SK-N-SH (cell line): ENCODE measurements around the gene TINAG. TPM values are rescaled to one million over a fixed set of nuclear protein-coding genes. Genes with fewer than 3 reads are reported as not detected.

Experiments used
- CTCF ChIA-PET: fragments of 300-600, 350-600 bp; formaldehyde crosslinking; extraction: SDS; loops from one replicate; lab custom pipeline; 2021; lab: Yijun Ruan, JAX
- POLR2A ChIA-PET: fragments of 350-600 bp; sonication (Branson Sonifier 250); formaldehyde crosslinking; extraction: SDS; loops from one replicate; lab custom pipeline; 2020; ENCODE audit warnings: antibody characterized with exemption, inconsistent platforms; lab: Yijun Ruan, JAX
- DNase-seq: peaks from one replicate; pipeline ENCODE4 v3.0.0; 2012
- H2AFZ ChIP-seq: fragments of 200-600 bp; sonication (generic); 2 replicates; pipeline ENCODE4 v1.8.1; 2016; ENCODE audit warnings: antibody characterized with exemption, mild to moderate bottlenecking, low read depth
- H3F3A ChIP-seq: fragments of 200-600 bp; sonication (generic); replicated peaks from 2 replicates; pipeline ENCODE3; 2016; ENCODE audit warnings: antibody characterized with exemption, mild to moderate bottlenecking; ENCODE audit not compliant: insufficient read depth
- H3K27ac ChIP-seq, 2 experiments: fragments of 200-500 bp in 1 of 2; fragments of 200-600 bp in 1 of 2; sonication (Bioruptor generic) in 1 of 2; sonication (generic), shearing (Covaris generic) in 1 of 2; 2 replicates each; pipeline versions ENCODE4 v1.5.1 to v1.6.1; 2014 to 2016; ENCODE audit warnings: low read depth in 2 of 2, inconsistent platforms in 1 of 2, low read length in 1 of 2, mild to moderate bottlenecking in 1 of 2, mixed read lengths in 1 of 2
- H3K27me3 ChIP-seq: fragments of 200-600 bp; sonication (generic), shearing (Covaris generic); 2 replicates; pipeline ENCODE4 v1.6.1; 2016; ENCODE audit warnings: mixed run types; ENCODE audit not compliant: insufficient read depth
- H3K36me3 ChIP-seq, 2 experiments: fragments of 200-500 bp in 1 of 2; fragments of 200-600 bp in 1 of 2; sonication (Bioruptor generic) in 1 of 2; sonication (generic) in 1 of 2; replicated peaks in 1 of 2; 2 replicates each; pipeline versions ENCODE3 to v1.5.1; 2014 to 2016; ENCODE audit warnings: low read length in 1 of 2, mild to moderate bottlenecking in 1 of 2; ENCODE audit not compliant: insufficient read depth in 2 of 2, control insufficient read depth in 1 of 2
- H3K4me1 ChIP-seq, 2 experiments: fragments of 200-500 bp in 1 of 2; fragments of 200-600 bp in 1 of 2; sonication (Bioruptor generic) in 1 of 2; sonication (generic), shearing (Covaris generic) in 1 of 2; 2 replicates each; pipeline versions ENCODE4 v1.5.1 to v1.6.1; 2014 to 2016; ENCODE audit warnings: low read depth in 1 of 2, low read length in 1 of 2, mixed run types in 1 of 2; ENCODE audit not compliant: insufficient read depth in 2 of 2, control insufficient read depth in 1 of 2
- H3K4me2 ChIP-seq: fragments of 200-600 bp; sonication (generic), shearing (Covaris generic); 2 replicates; pipeline ENCODE4 v1.6.1; 2017; ENCODE audit warnings: mixed run types
- H3K4me3 ChIP-seq, 2 experiments: fragments of 200-500 bp in 1 of 2; fragments of 200-600 bp in 1 of 2; sonication (Bioruptor generic) in 1 of 2; sonication (generic), shearing (Covaris generic) in 1 of 2; 2 replicates each; pipeline versions ENCODE4 v1.5.1 to v1.8.1; 2014 to 2016; ENCODE audit warnings: low read depth in 2 of 2, inconsistent platforms in 1 of 2, low read length in 1 of 2, mild to moderate bottlenecking in 1 of 2, mixed read lengths in 1 of 2, moderate library complexity in 1 of 2
- H3K79me2 ChIP-seq: fragments of 200-600 bp; sonication (generic); 2 replicates; pipeline ENCODE4 v1.8.1; 2017; ENCODE audit warnings: mild to moderate bottlenecking; ENCODE audit not compliant: insufficient read depth
- H3K9ac ChIP-seq: fragments of 200-600 bp; sonication (generic); 2 replicates; pipeline ENCODE4 v1.6.1; 2017; ENCODE audit warnings: mixed run types
- H3K9me2 ChIP-seq: fragments of 200-600 bp; sonication (generic); 2 replicates; pipeline ENCODE4 v1.6.1; 2017; ENCODE audit warnings: mixed run types
- H3K9me3 ChIP-seq: fragments of 200-600 bp; sonication (generic); 2 replicates; pipeline ENCODE4 v1.6.1; 2017; ENCODE audit warnings: mixed run types, mild to moderate bottlenecking, moderate library complexity
- H4K20me1 ChIP-seq: fragments of 200-600 bp; sonication (generic); 2 replicates; pipeline ENCODE4 v1.6.1; 2017; ENCODE audit warnings: mild to moderate bottlenecking, mixed run types; ENCODE audit not compliant: insufficient read depth
- CHD2 ChIP-seq: fragments of 150-350 bp; IDR thresholded peaks from 2 replicates; pipeline ENCODE4 v1.6.1; 2018; ENCODE audit warnings: low read length; ENCODE audit not compliant: partially characterized antibody
- ELF1 ChIP-seq: IDR thresholded peaks from 2 replicates; pipeline ENCODE4 v1.4.0; 2012
- EP300 ChIP-seq, 2 experiments: IDR thresholded peaks; 2 replicates each; pipeline versions ENCODE4 v1.4.0 to v1.6.1; 2012; ENCODE audit warnings: borderline replicate concordance in 1 of 2, low read depth in 1 of 2, low read length in 1 of 2
- EZH2phosphoT487 ChIP-seq: fragments of 200-600 bp; sonication (generic); IDR thresholded peaks from 2 replicates; pipeline ENCODE4 v1.6.1; 2017; ENCODE audit warnings: low read depth, mixed run types, mild to moderate bottlenecking, antibody characterized with exemption, moderate library complexity, borderline replicate concordance
- GATA2 ChIP-seq: sonication (generic); formaldehyde crosslinking; IDR thresholded peaks from 2 replicates; pipeline ENCODE4 v1.5.0; 2020; ENCODE audit warnings: mild to moderate bottlenecking, missing genetic modification reagents
- JUND ChIP-seq: IDR thresholded peaks from 2 replicates; pipeline ENCODE4 v1.4.0; 2012
- MXI1 ChIP-seq: IDR thresholded peaks from 2 replicates; pipeline ENCODE4 v1.6.1; 2012; ENCODE audit warnings: mild to moderate bottlenecking, low read depth, low read length, improper control_type of control experiment
- RAD21 ChIP-seq: IDR thresholded peaks from 2 replicates; pipeline ENCODE4 v1.6.1; 2012; ENCODE audit warnings: mild to moderate bottlenecking, low read length
- RCOR1 ChIP-seq: fragments of 150-350 bp; IDR thresholded peaks from 2 replicates; pipeline ENCODE4 v1.6.1; 2017; ENCODE audit warnings: antibody characterized with exemption, low read length
- REST ChIP-seq: IDR thresholded peaks from 2 replicates; pipeline ENCODE4 v1.6.1; 2012; ENCODE audit warnings: mild to moderate bottlenecking, low read depth, low read length, moderate library complexity
- RXRA ChIP-seq: IDR thresholded peaks from 2 replicates; pipeline ENCODE4 v1.4.0; 2012; ENCODE audit warnings: low read depth, mild to moderate bottlenecking, borderline replicate concordance
- SIN3A ChIP-seq: IDR thresholded peaks from 2 replicates; pipeline ENCODE4 v1.6.1; 2012; ENCODE audit warnings: low read depth, mild to moderate bottlenecking, low read length, moderate library complexity, borderline replicate concordance
- TAF1 ChIP-seq: IDR thresholded peaks from 2 replicates; pipeline ENCODE4 v1.6.1; 2012; ENCODE audit warnings: low read depth, mild to moderate bottlenecking, low read length, moderate library complexity, borderline replicate concordance
- TCF12 ChIP-seq: IDR thresholded peaks from 2 replicates; pipeline ENCODE4 v1.4.0; 2012
- WGBS: methylation state at CpG from one replicate; pipeline ENCODE4 v1.1.6; 2017; ENCODE audit warnings: low lambda C conversion rate; 5-methylcytosine and 5-hydroxymethylcytosine counted together
- polyA plus RNA-seq, 3 experiments: library from polyadenylated mRNA; depleted of rRNA; stranded (reverse); fragments of >200 nt; gene quantifications; 2 replicates each; pipeline ENCODE4 v1.2.3, GENCODE V29; 2012
- TF ChIP-seq, protein P1 (sequence below): IDR thresholded peaks from 2 replicates; pipeline ENCODE4 v1.4.0; 2012; ENCODE audit warnings: low read depth, borderline replicate concordance
- TF ChIP-seq, protein P2 (sequence below): IDR thresholded peaks from 2 replicates; pipeline ENCODE4 v1.4.0; 2012; ENCODE audit warnings: low read depth, borderline replicate concordance

Gene TINAG
- polyA plus RNA-seq, 1 of the 3 experiments (the other 2 are of a cell fraction) = 0.13 TPM

- no peak overlapping the region for H2AFZ ChIP-seq
- POLR2A ChIA-PET = no interaction called here
- DNase-seq = no peak
- TF ChIP-seq MXI1 (no peak), EZH2phosphoT487 (no peak), RXRA (no peak), RAD21 (no peak), RCOR1 (no peak), ELF1 (no peak), GATA2 (no peak), JUND (no peak), TCF12 (no peak), CHD2 (no peak), TAF1 (no peak)
- TF ChIP-seq, protein P1, sequence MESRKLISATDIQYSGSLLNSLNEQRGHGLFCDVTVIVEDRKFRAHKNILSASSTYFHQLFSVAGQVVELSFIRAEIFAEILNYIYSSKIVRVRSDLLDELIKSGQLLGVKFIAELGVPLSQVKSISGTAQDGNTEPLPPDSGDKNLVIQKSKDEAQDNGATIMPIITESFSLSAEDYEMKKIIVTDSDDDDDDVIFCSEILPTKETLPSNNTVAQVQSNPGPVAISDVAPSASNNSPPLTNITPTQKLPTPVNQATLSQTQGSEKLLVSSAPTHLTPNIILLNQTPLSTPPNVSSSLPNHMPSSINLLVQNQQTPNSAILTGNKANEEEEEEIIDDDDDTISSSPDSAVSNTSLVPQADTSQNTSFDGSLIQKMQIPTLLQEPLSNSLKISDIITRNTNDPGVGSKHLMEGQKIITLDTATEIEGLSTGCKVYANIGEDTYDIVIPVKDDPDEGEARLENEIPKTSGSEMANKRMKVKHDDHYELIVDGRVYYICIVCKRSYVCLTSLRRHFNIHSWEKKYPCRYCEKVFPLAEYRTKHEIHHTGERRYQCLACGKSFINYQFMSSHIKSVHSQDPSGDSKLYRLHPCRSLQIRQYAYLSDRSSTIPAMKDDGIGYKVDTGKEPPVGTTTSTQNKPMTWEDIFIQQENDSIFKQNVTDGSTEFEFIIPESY = no peak
- TF ChIP-seq, protein P2, sequence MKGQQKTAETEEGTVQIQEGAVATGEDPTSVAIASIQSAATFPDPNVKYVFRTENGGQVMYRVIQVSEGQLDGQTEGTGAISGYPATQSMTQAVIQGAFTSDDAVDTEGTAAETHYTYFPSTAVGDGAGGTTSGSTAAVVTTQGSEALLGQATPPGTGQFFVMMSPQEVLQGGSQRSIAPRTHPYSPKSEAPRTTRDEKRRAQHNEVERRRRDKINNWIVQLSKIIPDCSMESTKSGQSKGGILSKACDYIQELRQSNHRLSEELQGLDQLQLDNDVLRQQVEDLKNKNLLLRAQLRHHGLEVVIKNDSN = no peak
- no peaks in the 10 kb centered on the region for H4K20me1 ChIP-seq
- no peak overlapping the region for H3K4me2 ChIP-seq
- 59% methylated on average over 6 of the region's 6 CpGs for WGBS
- peaks cover 1% of the 10 kb centered on the region for H3F3A ChIP-seq
- H3K9me2 ChIP-seq = no peaks in the 10 kb centered on the region
- 0 out of 2 replicates have a peak, but pooled peaks cover 3% of the 10 kb centered on the region for H3K79me2 ChIP-seq
- H3K4me3 ChIP-seq = no peak overlapping the region
- no peak overlapping the region for H3K27ac ChIP-seq
- peaks cover 0 to 4% of the 10 kb centered on the region in 2 experiments for H3K36me3 ChIP-seq
- no peaks in the 10 kb centered on the region for H3K27me3 ChIP-seq
- H3K9me3 ChIP-seq = peaks cover 6% of the 10 kb centered on the region
- H3K4me1 ChIP-seq = no peaks in the 10 kb centered on the region
- H3K9ac ChIP-seq = no peak overlapping the region
- CTCF ChIA-PET = interaction anchor here (2.0 kb wide), 1 partner anchor 29 kb away, joined by 12 read pairs; no protein-coding TSS in a partner anchor
Observed at GRCh38 chr6:54273214-54273820, 34.9 kb upstream of the TINAG start.

DNA sequence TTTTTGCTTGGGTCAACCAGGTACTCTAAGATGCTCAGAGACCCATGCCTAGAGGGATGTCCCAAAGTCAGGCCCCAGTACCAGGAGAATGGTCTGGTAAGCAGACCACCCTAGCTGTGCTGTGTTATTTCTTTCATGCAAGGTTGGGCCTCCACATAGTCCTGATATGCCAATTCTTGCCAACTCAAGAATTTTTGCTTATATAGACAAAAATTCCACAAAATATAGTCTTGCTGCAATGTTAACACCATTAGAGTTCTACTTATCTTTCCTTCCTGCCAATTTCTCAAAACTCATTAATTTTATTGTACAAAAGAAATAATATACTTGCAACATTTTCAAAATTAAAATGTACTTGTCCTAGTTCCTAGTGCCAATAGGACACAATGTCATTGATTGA is 33.9 kb upstream of the TINAG start:
- TF ChIP-seq, protein P2 = no peak
- TF ChIP-seq EP300 (IDR thresholded peaks at IDR 0.05; ENCODE audit: borderline replicate concordance in 1 of 2, low read depth in 1 of 2, low read length in 1 of 2) (no peak), REST (no peak), SIN3A (no peak)
- TF ChIP-seq, protein P1 = no peak
- H3K36me3 ChIP-seq = peaks cover 0 to 5% of the 10 kb centered on the region in 2 experiments
- 0 out of 2 replicates have a peak, but pooled peaks cover 3% of the 10 kb centered on the region for H3K79me2 ChIP-seq
- H3K27ac ChIP-seq = no peak overlapping the region
- no peak overlapping the region for H3K4me3 ChIP-seq
- H3K9me3 ChIP-seq = peaks cover 6% of the 10 kb centered on the region
- no peak overlapping the region for H3K9ac ChIP-seq
- peaks cover 8% of the 10 kb centered on the region for H3F3A ChIP-seq
- H2AFZ ChIP-seq = no peak overlapping the region
- H3K4me1 ChIP-seq = no peaks in the 10 kb centered on the region
- no peak overlapping the region for H3K4me2 ChIP-seq
- ChIA-PET POLR2A (no interaction called here), CTCF (interaction anchor here (0.9 kb wide), 1 partner anchor 29 kb away, joined by 3 read pairs; no protein-coding TSS in a partner anchor)
- H3K9me2 ChIP-seq = no peaks in the 10 kb centered on the region
- H3K27me3 ChIP-seq = no peaks in the 10 kb centered on the region
- no peak for DNase-seq
- no peaks in the 10 kb centered on the region for H4K20me1 ChIP-seq
